AG04449 (cell line): ENCODE results near the gene TCHHL1.

Experiments
- CTCF ChIA-PET: fragments of 350-600 bp; formaldehyde crosslinking; extraction: SDS; loops from one replicate; lab custom pipeline; 2021; ENCODE audit warnings: antibody characterized with exemption; lab: Yijun Ruan, JAX
- POLR2A ChIA-PET: fragments of 400-600, 350-600 bp; formaldehyde crosslinking; extraction: SDS; loops from one replicate; lab custom pipeline; 2020; ENCODE audit warnings: antibody characterized with exemption, inconsistent platforms; lab: Yijun Ruan, JAX
- DNase-seq: peaks from one replicate; pipeline ENCODE4 v3.0.0-alpha.2; 2010; ENCODE audit warnings: low read depth, low spot score
- H3K4me3 ChIP-seq: 2 replicates; pipeline ENCODE4 v1.5.1; 2011; ENCODE audit warnings: low read depth, mild to moderate bottlenecking, control low read depth, low read length
- CTCF ChIP-seq: IDR thresholded peaks from one replicate; pipeline ENCODE4 v1.5.1; 2011; ENCODE audit warnings: mild to moderate bottlenecking, moderate library complexity, low read length, control low read depth, inconsistent platforms; ENCODE audit not compliant: insufficient read depth; ENCODE audit errors: missing control alignments

The TCHHL1 gene

GRCh38 chr1:152047730-152048415, 41.0 kb downstream of the TCHHL1 start:
- ChIA-PET POLR2A (interaction anchor here (1.0 to 3.7 kb wide), 3 partner anchors 8 to 13 kb away, joined by 3 to 37 read pairs (median 4); partner anchors contain the start of gene S100A11), CTCF (interaction anchor here (0.6 to 14.7 kb wide), 9 partner anchors 10 to 411 kb away, joined by 3 to 271 read pairs (median 3); partner anchors contain the start of gene S100A11)
- DNase-seq: peak; percentile 98
- peak overlapping the region; percentile 47 for H3K4me3 ChIP-seq
- peak; percentile 90 for TF ChIP-seq CTCF

GRCh38 chr1:152047413-152047729, 41.5 kb downstream of the TCHHL1 start:
- no peak for TF ChIP-seq CTCF
- ChIA-PET POLR2A (interaction anchor here (1.0 to 3.7 kb wide), 3 partner anchors 8 to 13 kb away, joined by 3 to 37 read pairs (median 4); partner anchors contain the start of gene S100A11), CTCF (interaction anchor here (0.8 to 14.7 kb wide), 5 partner anchors 9 to 137 kb away, joined by 3 to 271 read pairs (median 3); partner anchors contain the start of gene S100A11)
- DNase-seq: no peak
- peak overlapping the region; percentile 47 for H3K4me3 ChIP-seq

GRCh38 chr1:152044386-152044785, 44.5 kb downstream of the TCHHL1 start:
- POLR2A ChIA-PET: no interaction called here

GRCh38 chr1:152043870-152044269, 45.0 kb downstream of the TCHHL1 start:
- ChIA-PET CTCF (interaction anchor here (6.6 kb wide), 1 partner anchor 8 kb away, joined by 59 read pairs; the partner anchor contains the start of gene S100A11), POLR2A (no interaction called here)
- no peak overlapping the region for H3K4me3 ChIP-seq
- no peak for DNase-seq
- no peak for TF ChIP-seq CTCF

More at GRCh38 chr1:152044386-152044785, 44.5 kb downstream of the TCHHL1 start:
- no peak for DNase-seq
- H3K4me3 ChIP-seq: no peak overlapping the region
- TF ChIP-seq CTCF: no peak
- CTCF ChIA-PET: interaction anchor here (1.2 to 6.6 kb wide), 3 partner anchors 9 to 111 kb away, joined by 5 to 59 read pairs (median 7); partner anchors contain the start of gene S100A11

GRCh38 chr1:152042030-152042429, 46.8 kb downstream of the TCHHL1 start:
- H3K4me3 ChIP-seq: no peak overlapping the region
- ChIA-PET POLR2A (no interaction called here), CTCF (interaction anchor here (1.3 to 1.5 kb wide), 3 partner anchors 11 to 100 kb away, joined by 4 to 6 read pairs (median 5); no protein-coding TSS in a partner anchor)
- no peak for DNase-seq
- TF ChIP-seq CTCF: no peak

- DNase-seq: no peak
- CTCF ChIA-PET: interaction anchor here (0.6 to 1.6 kb wide), 2 partner anchors 12 to 146 kb away, joined by 3 to 4 read pairs; no protein-coding TSS in a partner anchor
Measured at GRCh38 chr1:152039886-152040285, 49.0 kb downstream of the TCHHL1 start.

More at GRCh38 chr1:152039886-152040285, 49.0 kb downstream of the TCHHL1 start:
- TF ChIP-seq CTCF: no peak
- POLR2A ChIA-PET: interaction anchor here (0.9 kb wide), 1 partner anchor 8 kb away, joined by 3 read pairs; no protein-coding TSS in a partner anchor
- no peak overlapping the region for H3K4me3 ChIP-seq
